HepG2 (cell line): ENCODE results near the gene OTUB2. TPM values are rescaled to one million over a fixed set of nuclear protein-coding genes. Genes with fewer than 3 reads are reported as not detected.

Experiments
- ATF1 ChIP-seq: IDR thresholded peaks from 2 replicates; pipeline ENCODE4 v1.6.1; 2016; ENCODE audit warnings: mild to moderate bottlenecking, control low read depth
- CC2D1A ChIP-seq: sonication (generic); formaldehyde crosslinking; IDR thresholded peaks from 2 replicates; pipeline ENCODE4 v1.8.1; 2023; ENCODE audit warnings: mild to moderate bottlenecking, missing genetic modification reagents
- PAX8 ChIP-seq: sonication (generic); formaldehyde crosslinking; IDR thresholded peaks from 2 replicates; pipeline ENCODE4 v1.8.0; 2022; ENCODE audit warnings: mild to moderate bottlenecking, missing genetic modification reagents, borderline replicate concordance
- RBFOX2 ChIP-seq: fragments of 200-400 bp; formaldehyde crosslinking; IDR thresholded peaks from 2 replicates; pipeline ENCODE4 v1.6.1; 2017; ENCODE audit warnings: low read depth, mild to moderate bottlenecking, low read length
- RFX3 ChIP-seq: IDR thresholded peaks from 2 replicates; pipeline ENCODE4 v1.6.1; 2016; ENCODE audit warnings: missing biosample characterization, missing genetic modification reagents
- SIN3B ChIP-seq: fragments of 150-350 bp; IDR thresholded peaks from 2 replicates; pipeline ENCODE4 v1.6.1; 2014; ENCODE audit warnings: low read length
- SOX5 ChIP-seq: IDR thresholded peaks from 2 replicates; pipeline ENCODE4 v1.6.1; 2016; ENCODE audit warnings: borderline replicate concordance
- SP4 ChIP-seq: sonication (generic); formaldehyde crosslinking; IDR thresholded peaks from 2 replicates; pipeline ENCODE4 v1.8.1; 2023; ENCODE audit warnings: mild to moderate bottlenecking, missing genetic modification reagents
- ZIK1 ChIP-seq: sonication (generic); formaldehyde crosslinking; IDR thresholded peaks from 2 replicates; pipeline ENCODE4 v1.5.0; 2020; ENCODE audit warnings: mild to moderate bottlenecking, low read depth, missing genetic modification reagents, borderline replicate concordance
- ZNF674 ChIP-seq: sonication (generic); formaldehyde crosslinking; IDR thresholded peaks from 2 replicates; pipeline ENCODE4 v1.5.0; 2020; ENCODE audit warnings: low read depth, mild to moderate bottlenecking, missing genetic modification reagents
- ZNF678 ChIP-seq: sonication (generic); formaldehyde crosslinking; IDR thresholded peaks from 2 replicates; pipeline ENCODE4 v1.4.0; 2020; ENCODE audit warnings: mild to moderate bottlenecking, missing genetic modification reagents
- ZSCAN25 ChIP-seq: sonication (generic); formaldehyde crosslinking; IDR thresholded peaks from 2 replicates; pipeline ENCODE4 v1.8.0; 2022; ENCODE audit warnings: mild to moderate bottlenecking, missing genetic modification reagents
- ZSCAN9 ChIP-seq: IDR thresholded peaks from 2 replicates; pipeline ENCODE4 v1.6.1; 2016; ENCODE audit warnings: borderline replicate concordance
- polyA plus RNA-seq, 8 experiments: library from polyadenylated mRNA; depleted of rRNA in 3 of 8; stranded (reverse) in 7 of 8; unstranded in 1 of 8; fragments of >200 nt; fragmentation: Illumina TruSeq in 4 of 8; extraction: Trizol in 4 of 8; gene quantifications; 2 replicates each; pipeline versions ENCODE4 v1.2.1 to v1.2.3, GENCODE V29; 2011 to 2016; ENCODE audit warnings: low read depth in 4 of 8, missing spikeins in 1 of 8, mixed read lengths in 1 of 8; ENCODE audit not compliant: insufficient read depth in 1 of 8
- total RNA-seq, 5 experiments: library from RNA; depleted of rRNA; stranded (reverse); fragments of >200 nt; fragmentation: Illumina TruSeq; extraction: Trizol; gene quantifications; 2 replicates each; pipeline ENCODE4 v1.2.3, GENCODE V29; 2016; ENCODE audit warnings: low read depth in 1 of 5
- TF ChIP-seq, protein P1 (sequence below): sonication (generic); formaldehyde crosslinking; conservative IDR thresholded peaks from 2 replicates; pipeline ENCODE4 v1.8.0; 2022; ENCODE audit warnings: missing genetic modification reagents
- TF ChIP-seq, protein P2 (sequence below): sonication (generic); formaldehyde crosslinking; IDR thresholded peaks from 2 replicates; pipeline ENCODE4 v1.4.0; 2020; ENCODE audit warnings: mild to moderate bottlenecking, missing genetic modification reagents
- TF ChIP-seq, protein P3 (sequence below): IDR thresholded peaks from 2 replicates; pipeline ENCODE4 v1.4.0; 2020; ENCODE audit warnings: mild to moderate bottlenecking, missing genetic modification reagents
- TF ChIP-seq, protein P4 (sequence below): sonication (generic); formaldehyde crosslinking; IDR thresholded peaks from 2 replicates; pipeline ENCODE4 v1.5.1; 2020; ENCODE audit warnings: missing genetic modification reagents, mild to moderate bottlenecking, borderline replicate concordance

The OTUB2 gene
- total and polyA plus RNA-seq, 2 of the 13 experiments (the other 11 are each of a cell fraction or from before 2014, with no cell fraction given), result 2.2 to 2.4 TPM

DNA sequence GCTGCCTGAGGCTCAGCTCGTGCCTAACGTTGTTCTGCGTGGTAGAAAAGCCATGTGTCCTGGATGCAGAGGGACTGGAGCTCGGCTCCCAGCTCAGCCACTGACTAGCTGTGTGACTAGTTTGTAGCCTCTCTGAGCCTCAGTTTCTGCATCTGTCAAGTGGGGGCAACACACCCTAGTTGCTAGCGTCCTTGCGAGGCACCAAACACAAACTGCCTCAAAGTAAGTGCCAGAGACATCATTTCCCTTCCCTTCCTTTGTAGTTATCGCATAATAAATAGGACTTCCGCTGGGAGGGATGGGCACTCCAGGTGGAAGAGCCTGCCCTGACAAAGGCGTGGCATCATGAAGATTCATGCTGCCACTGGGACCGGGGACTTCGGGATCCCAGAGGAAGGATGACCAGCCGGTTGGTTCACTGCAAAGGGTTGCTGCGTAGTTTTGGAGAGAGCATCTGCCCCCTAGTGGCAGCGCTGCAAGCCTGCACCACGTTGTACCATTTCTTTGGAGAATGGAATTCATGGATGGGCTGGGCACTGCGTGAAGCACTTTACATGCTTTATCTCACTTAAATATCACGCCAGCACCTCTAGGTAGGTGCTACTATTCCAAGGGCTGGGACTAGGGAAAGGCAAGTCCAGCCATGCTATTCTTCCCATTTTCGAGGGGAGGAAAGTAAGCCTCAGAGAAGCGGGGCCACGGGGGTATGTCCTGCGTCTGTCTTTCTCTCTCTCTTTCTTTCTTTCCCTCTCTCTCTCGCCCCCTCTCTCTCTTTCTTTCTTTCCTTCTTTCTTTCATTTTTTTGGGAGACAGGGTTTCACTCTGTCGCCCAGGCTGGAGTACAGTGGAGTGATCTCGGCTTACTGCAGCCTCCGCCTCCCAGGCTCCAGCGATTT, 24.4 kb upstream of the OTUB2 start (continued):
- TF ChIP-seq, protein P1, sequence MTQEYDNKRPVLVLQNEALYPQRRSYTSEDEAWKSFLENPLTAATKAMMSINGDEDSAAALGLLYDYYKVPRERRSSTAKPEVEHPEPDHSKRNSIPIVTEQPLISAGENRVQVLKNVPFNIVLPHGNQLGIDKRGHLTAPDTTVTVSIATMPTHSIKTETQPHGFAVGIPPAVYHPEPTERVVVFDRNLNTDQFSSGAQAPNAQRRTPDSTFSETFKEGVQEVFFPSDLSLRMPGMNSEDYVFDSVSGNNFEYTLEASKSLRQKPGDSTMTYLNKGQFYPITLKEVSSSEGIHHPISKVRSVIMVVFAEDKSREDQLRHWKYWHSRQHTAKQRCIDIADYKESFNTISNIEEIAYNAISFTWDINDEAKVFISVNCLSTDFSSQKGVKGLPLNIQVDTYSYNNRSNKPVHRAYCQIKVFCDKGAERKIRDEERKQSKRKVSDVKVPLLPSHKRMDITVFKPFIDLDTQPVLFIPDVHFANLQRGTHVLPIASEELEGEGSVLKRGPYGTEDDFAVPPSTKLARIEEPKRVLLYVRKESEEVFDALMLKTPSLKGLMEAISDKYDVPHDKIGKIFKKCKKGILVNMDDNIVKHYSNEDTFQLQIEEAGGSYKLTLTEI, result no peak
- TF ChIP-seq SIN3B (no peak), ATF1 (CRISPR knock-in tag) (no peak), PAX8 (CRISPR knock-in tag) (no peak), ZNF678 (no peak), ZNF674 (CRISPR knock-in tag) (no peak), ZSCAN25 (CRISPR knock-in tag) (no peak), RFX3 (CRISPR knock-in tag) (no peak), ZIK1 (CRISPR knock-in tag) (no peak), SOX5 (CRISPR knock-in tag) (peak; percentile 42; the same call in 1 of the 2 replicates), ZSCAN9 (CRISPR knock-in tag) (no peak), RBFOX2 (no peak), CC2D1A (CRISPR knock-in tag) (no peak), SP4 (CRISPR knock-in tag) (no peak)
- TF ChIP-seq, protein P2, sequence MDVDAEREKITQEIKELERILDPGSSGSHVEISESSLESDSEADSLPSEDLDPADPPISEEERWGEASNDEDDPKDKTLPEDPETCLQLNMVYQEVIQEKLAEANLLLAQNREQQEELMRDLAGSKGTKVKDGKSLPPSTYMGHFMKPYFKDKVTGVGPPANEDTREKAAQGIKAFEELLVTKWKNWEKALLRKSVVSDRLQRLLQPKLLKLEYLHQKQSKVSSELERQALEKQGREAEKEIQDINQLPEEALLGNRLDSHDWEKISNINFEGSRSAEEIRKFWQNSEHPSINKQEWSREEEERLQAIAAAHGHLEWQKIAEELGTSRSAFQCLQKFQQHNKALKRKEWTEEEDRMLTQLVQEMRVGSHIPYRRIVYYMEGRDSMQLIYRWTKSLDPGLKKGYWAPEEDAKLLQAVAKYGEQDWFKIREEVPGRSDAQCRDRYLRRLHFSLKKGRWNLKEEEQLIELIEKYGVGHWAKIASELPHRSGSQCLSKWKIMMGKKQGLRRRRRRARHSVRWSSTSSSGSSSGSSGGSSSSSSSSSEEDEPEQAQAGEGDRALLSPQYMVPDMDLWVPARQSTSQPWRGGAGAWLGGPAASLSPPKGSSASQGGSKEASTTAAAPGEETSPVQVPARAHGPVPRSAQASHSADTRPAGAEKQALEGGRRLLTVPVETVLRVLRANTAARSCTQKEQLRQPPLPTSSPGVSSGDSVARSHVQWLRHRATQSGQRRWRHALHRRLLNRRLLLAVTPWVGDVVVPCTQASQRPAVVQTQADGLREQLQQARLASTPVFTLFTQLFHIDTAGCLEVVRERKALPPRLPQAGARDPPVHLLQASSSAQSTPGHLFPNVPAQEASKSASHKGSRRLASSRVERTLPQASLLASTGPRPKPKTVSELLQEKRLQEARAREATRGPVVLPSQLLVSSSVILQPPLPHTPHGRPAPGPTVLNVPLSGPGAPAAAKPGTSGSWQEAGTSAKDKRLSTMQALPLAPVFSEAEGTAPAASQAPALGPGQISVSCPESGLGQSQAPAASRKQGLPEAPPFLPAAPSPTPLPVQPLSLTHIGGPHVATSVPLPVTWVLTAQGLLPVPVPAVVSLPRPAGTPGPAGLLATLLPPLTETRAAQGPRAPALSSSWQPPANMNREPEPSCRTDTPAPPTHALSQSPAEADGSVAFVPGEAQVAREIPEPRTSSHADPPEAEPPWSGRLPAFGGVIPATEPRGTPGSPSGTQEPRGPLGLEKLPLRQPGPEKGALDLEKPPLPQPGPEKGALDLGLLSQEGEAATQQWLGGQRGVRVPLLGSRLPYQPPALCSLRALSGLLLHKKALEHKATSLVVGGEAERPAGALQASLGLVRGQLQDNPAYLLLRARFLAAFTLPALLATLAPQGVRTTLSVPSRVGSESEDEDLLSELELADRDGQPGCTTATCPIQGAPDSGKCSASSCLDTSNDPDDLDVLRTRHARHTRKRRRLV (CRISPR knock-in tag), result no peak
- TF ChIP-seq, protein P3, sequence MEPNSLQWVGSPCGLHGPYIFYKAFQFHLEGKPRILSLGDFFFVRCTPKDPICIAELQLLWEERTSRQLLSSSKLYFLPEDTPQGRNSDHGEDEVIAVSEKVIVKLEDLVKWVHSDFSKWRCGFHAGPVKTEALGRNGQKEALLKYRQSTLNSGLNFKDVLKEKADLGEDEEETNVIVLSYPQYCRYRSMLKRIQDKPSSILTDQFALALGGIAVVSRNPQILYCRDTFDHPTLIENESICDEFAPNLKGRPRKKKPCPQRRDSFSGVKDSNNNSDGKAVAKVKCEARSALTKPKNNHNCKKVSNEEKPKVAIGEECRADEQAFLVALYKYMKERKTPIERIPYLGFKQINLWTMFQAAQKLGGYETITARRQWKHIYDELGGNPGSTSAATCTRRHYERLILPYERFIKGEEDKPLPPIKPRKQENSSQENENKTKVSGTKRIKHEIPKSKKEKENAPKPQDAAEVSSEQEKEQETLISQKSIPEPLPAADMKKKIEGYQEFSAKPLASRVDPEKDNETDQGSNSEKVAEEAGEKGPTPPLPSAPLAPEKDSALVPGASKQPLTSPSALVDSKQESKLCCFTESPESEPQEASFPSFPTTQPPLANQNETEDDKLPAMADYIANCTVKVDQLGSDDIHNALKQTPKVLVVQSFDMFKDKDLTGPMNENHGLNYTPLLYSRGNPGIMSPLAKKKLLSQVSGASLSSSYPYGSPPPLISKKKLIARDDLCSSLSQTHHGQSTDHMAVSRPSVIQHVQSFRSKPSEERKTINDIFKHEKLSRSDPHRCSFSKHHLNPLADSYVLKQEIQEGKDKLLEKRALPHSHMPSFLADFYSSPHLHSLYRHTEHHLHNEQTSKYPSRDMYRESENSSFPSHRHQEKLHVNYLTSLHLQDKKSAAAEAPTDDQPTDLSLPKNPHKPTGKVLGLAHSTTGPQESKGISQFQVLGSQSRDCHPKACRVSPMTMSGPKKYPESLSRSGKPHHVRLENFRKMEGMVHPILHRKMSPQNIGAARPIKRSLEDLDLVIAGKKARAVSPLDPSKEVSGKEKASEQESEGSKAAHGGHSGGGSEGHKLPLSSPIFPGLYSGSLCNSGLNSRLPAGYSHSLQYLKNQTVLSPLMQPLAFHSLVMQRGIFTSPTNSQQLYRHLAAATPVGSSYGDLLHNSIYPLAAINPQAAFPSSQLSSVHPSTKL, result no peak
- TF ChIP-seq, protein P4, sequence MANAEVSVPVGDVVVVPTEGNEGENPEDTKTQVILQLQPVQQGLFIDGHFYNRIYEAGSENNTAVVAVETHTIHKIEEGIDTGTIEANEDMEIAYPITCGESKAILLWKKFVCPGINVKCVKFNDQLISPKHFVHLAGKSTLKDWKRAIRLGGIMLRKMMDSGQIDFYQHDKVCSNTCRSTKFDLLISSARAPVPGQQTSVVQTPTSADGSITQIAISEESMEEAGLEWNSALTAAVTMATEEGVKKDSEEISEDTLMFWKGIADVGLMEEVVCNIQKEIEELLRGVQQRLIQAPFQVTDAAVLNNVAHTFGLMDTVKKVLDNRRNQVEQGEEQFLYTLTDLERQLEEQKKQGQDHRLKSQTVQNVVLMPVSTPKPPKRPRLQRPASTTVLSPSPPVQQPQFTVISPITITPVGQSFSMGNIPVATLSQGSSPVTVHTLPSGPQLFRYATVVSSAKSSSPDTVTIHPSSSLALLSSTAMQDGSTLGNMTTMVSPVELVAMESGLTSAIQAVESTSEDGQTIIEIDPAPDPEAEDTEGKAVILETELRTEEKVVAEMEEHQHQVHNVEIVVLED (CRISPR knock-in tag), result no peak
